HG02973 (cell line): Measurements from ENCODE around the gene SUFU.

Source experiments
- ATAC-seq: cut with Tn5 transposase; IDR thresholded peaks from one replicate; pipeline ENCODE4 v1.9.1; 2021; ENCODE audit warnings: moderate library complexity; ENCODE audit not compliant: unreplicated experiment

SUFU gene

DNA sequence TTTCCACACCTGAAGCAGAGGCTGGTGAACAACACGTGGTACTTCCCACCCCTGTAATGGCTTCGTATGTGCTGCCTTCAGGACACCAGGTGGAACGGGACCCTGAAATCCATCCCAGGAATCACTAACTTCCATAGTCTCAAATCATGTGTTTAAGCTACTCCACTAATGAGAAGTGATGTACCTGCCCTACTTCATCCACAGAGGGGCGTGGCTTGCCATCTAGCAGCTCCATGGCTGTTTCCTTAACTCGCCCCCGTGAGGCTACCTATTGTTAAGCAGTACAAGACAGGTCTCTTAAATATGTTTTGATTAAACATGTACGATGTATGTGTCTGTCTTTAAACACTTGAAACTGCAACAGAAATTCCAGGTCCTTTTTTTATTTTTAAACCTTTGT lies 178.6 kb downstream of the SUFU start:
- ATAC-seq, result no peak

- ATAC-seq, result no peak
These were observed 179.2 kb downstream of the SUFU start for GRCh38 chr10:102682981-102683380.
